Neural cell (in vitro differentiated cells): ENCODE data around the gene FOSL1.

ENCODE experiments used
- CTCF ChIP-seq: fragments of 450-650 bp; IDR thresholded peaks from 2 replicates; pipeline ENCODE4 v1.5.1; 2014; ENCODE audit warnings: antibody characterized with exemption, mild to moderate bottlenecking, moderate library complexity; ENCODE audit not compliant: poor library complexity, severe bottlenecking
- EZH2 ChIP-seq: fragments of 200-600, 300-800 bp; shearing (Covaris generic), sonication (generic); IDR thresholded peaks from 2 replicates; pipeline ENCODE4 v1.6.1; 2014; ENCODE audit warnings: antibody characterized with exemption, low read length, borderline replicate concordance, mild to moderate bottlenecking; ENCODE audit not compliant: insufficient read depth, poor library complexity, severe bottlenecking
- POLR2AphosphoS5 ChIP-seq: IDR thresholded peaks from 2 replicates; pipeline ENCODE4 v1.6.1; 2012

DNA sequence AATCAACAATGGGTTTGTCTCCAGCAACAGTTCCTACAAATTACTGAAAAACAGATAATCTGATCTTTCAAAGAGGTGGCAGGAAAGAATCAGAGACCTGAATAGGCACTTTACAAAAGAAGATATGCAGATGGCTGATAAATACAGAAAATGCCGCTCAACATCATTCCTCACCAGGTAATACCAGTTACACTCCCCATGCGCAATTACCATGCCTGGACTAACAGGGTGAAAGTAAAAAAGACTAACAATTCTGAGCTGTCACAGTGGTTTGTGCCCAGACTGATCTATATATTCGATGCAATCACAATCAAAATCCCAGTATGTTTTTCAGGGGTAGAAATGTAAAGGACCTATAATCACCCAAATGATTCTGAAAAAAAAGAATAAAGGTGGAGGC, 56.4 kb downstream of the FOSL1 start:
- TF ChIP-seq EZH2 (no peak), CTCF (no peak), POLR2AphosphoS5 (no peak)
